Panc1 (cell line): ENCODE results near the gene ALDH1A3. TPM values are rescaled to one million over a fixed set of nuclear protein-coding genes. Genes with fewer than 3 reads are reported as not detected.

Experiments
- ATAC-seq: fragments of 200-7000 bp; cut with Tn5 transposase; 2 replicates; pipeline ENCODE4 v1.9.1; 2020; ENCODE audit warnings: mild to moderate bottlenecking, moderate library complexity
- BruUV-seq: library from RNA; stranded (reverse); fragments of 400-500 nt; replicated peaks from 2 replicates; lab custom pipeline; 2021; lab: Mats Ljungman, UMichigan
- CTCF ChIA-PET: fragments of 300-600 bp; sonication (Branson Sonifier 250); formaldehyde crosslinking; loops from one replicate; lab custom pipeline; 2022; ENCODE audit warnings: antibody characterized with exemption; lab: Charles Lee
- POLR2A ChIA-PET: fragments of 300-600 bp; sonication (Branson Sonifier 250); formaldehyde crosslinking; loops from one replicate; lab custom pipeline; 2022; ENCODE audit warnings: antibody characterized with exemption; lab: Charles Lee
- DNase-seq: peaks from one replicate; pipeline ENCODE4 v3.0.0-alpha.2; 2010; ENCODE audit warnings: low read depth, low spot score
- H3K27ac ChIP-seq: 2 replicates; pipeline ENCODE4 v1.5.1; 2011; ENCODE audit warnings: mild to moderate bottlenecking, low read length, inconsistent platforms
- H3K27me3 ChIP-seq: fragments of 200-500 bp; sonication (Bioruptor generic); 2 replicates; pipeline ENCODE4 v1.6.0; 2014; ENCODE audit warnings: low read length, inconsistent platforms; ENCODE audit not compliant: control insufficient read depth, insufficient read depth
- H3K36me3 ChIP-seq: fragments of 200-500 bp; sonication (Bioruptor generic); 2 replicates; pipeline ENCODE4 v1.5.1; 2014; ENCODE audit warnings: inconsistent platforms, mild to moderate bottlenecking, low read length, moderate library complexity; ENCODE audit not compliant: control insufficient read depth, insufficient read depth
- H3K4me1 ChIP-seq: 2 replicates; pipeline ENCODE4 v1.5.1; 2011; ENCODE audit warnings: inconsistent platforms, mild to moderate bottlenecking, low read length, moderate library complexity; ENCODE audit not compliant: control insufficient read depth, insufficient read depth
- H3K4me3 ChIP-seq, 2 experiments: 2 replicates each; pipeline ENCODE4 v1.5.1; 2011 to 2012; ENCODE audit warnings: low read depth in 2 of 2, low read length in 2 of 2, mild to moderate bottlenecking in 2 of 2, inconsistent platforms in 1 of 2, moderate library complexity in 1 of 2
- H3K9me3 ChIP-seq: fragments of 200-500 bp; sonication (Bioruptor generic); 2 replicates; pipeline ENCODE4 v1.5.1; 2014; ENCODE audit warnings: low read depth, mild to moderate bottlenecking, inconsistent platforms, low read length, moderate library complexity; ENCODE audit not compliant: control insufficient read depth, insufficient read depth
- CTCF ChIP-seq: fragments of 450-650 bp; IDR thresholded peaks from 2 replicates; pipeline ENCODE4 v1.5.1; 2017; ENCODE audit warnings: mild to moderate bottlenecking
- POLR2AphosphoS5 ChIP-seq: IDR thresholded peaks from 2 replicates; pipeline ENCODE4 v1.6.1; 2012; ENCODE audit warnings: mild to moderate bottlenecking, low read depth, low read length, moderate library complexity
- SIN3A ChIP-seq: IDR thresholded peaks from 2 replicates; pipeline ENCODE4 v1.6.1; 2012; ENCODE audit warnings: low read depth, mild to moderate bottlenecking, low read length, moderate library complexity, borderline replicate concordance; ENCODE audit not compliant: insufficient read depth
- TCF7L2 ChIP-seq: IDR thresholded peaks from 2 replicates; pipeline ENCODE4 v1.6.1; 2011; ENCODE audit warnings: mild to moderate bottlenecking, low read depth, low read length, inconsistent platforms
- in situ Hi-C: cut with HindIII; loops from 2 replicates; pipeline ENCODE4 v1.10.0; 2016; ENCODE audit warnings: low sequenced_read_pairs, low pct_unique_long_range_greater_than_20kb
- intact Hi-C: fragments of 100-400 bp; cut with micrococcal nuclease; formaldehyde crosslinking; loops from one replicate; pipeline ENCODE4 v1.10.0; 2022; ENCODE audit not compliant: unreplicated experiment
- total RNA-seq: library from RNA; stranded (reverse); gene quantifications from one replicate; pipeline ENCODE4 v1.2.1, GENCODE V29; 2021; ENCODE audit not compliant: unreplicated experiment

Gene ALDH1A3
- total RNA-seq, 1 experiment from 2014 or later, result 143 TPM

- peak overlapping the region; percentile 18 to 40 for H3K4me3 ChIP-seq
- peaks cover 72% of the 10 kb centered on the region for H3K4me1 ChIP-seq
- no peaks in the 10 kb centered on the region for H3K9me3 ChIP-seq
- intact Hi-C loops (loop anchor here (2.0 kb wide), 1 partner anchor 47 kb away; no protein-coding TSS in a partner anchor), in situ Hi-C loops (no loop called here)
- CTCF ChIA-PET, result no interaction called here
- H3K27ac ChIP-seq, result peak overlapping the region; percentile 100
- H3K27me3 ChIP-seq, result no peaks in the 10 kb centered on the region
- no peaks in the 10 kb centered on the region for H3K36me3 ChIP-seq
- POLR2A ChIA-PET, result interaction anchor here (0.9 kb wide), 1 partner anchor 31 kb away, joined by 3 read pairs; no protein-coding TSS in a partner anchor
- ATAC-seq, result peak; percentile 90
- BruUV-seq, result no TSS peak
- TF ChIP-seq POLR2AphosphoS5, result peak; percentile 60; the same call in 1 of the 2 replicates
- TF ChIP-seq CTCF, result no peak
- TF ChIP-seq TCF7L2, result no peak; the same call in 1 of the 2 replicates
- no peak for TF ChIP-seq SIN3A
- DNase-seq, result peak; percentile 53
These were observed 79.7 kb downstream of the ALDH1A3 start for GRCh38 chr15:100959066-100960050.

Other genes starting within 250 kb of the ALDH1A3 start
- 88.0 TPM for gene LRRK1, start 39.5 kb downstream of the ALDH1A3 start, total RNA-seq